HG03159 (cell line): ENCODE data around the gene ECE1.

Experiments used
- ATAC-seq: cut with Tn5 transposase; IDR thresholded peaks from one replicate; pipeline ENCODE4 v1.9.1; 2021; ENCODE audit warnings: mild to moderate bottlenecking, moderate library complexity; ENCODE audit not compliant: unreplicated experiment

Gene ECE1

GRCh38 chr1:21269461-21270085 is 20.7 kb downstream of the ECE1 start:
- ATAC-seq: no peak

GRCh38 chr1:21268281-21269239 is 21.7 kb downstream of the ECE1 start:
- ATAC-seq: no peak

GRCh38 chr1:21267191-21268077 is 22.8 kb downstream of the ECE1 start:
- no peak for ATAC-seq

GRCh38 chr1:21266119-21266774 is 24.0 kb downstream of the ECE1 start:
- ATAC-seq: no peak

- ATAC-seq: no peak
Measured at GRCh38 chr1:21265644-21266043, 24.6 kb downstream of the ECE1 start.

GRCh38 chr1:21264898-21265297 is 25.4 kb downstream of the ECE1 start:
- no peak for ATAC-seq

- no peak for ATAC-seq
Measured at GRCh38 chr1:21263653-21264225, 26.5 kb downstream of the ECE1 start.

- ATAC-seq: no peak
Measured at GRCh38 chr1:21263052-21263429, 27.2 kb downstream of the ECE1 start.

GRCh38 chr1:21262293-21263051 is 27.8 kb downstream of the ECE1 start:
- no peak for ATAC-seq

- no peak for ATAC-seq
Measured at GRCh38 chr1:21261551-21262292, 28.5 kb downstream of the ECE1 start.

GRCh38 chr1:21260405-21261125 is 29.7 kb downstream of the ECE1 start:
- ATAC-seq: no peak

- no peak for ATAC-seq
Measured at GRCh38 chr1:21259316-21260076, 30.8 kb downstream of the ECE1 start.

GRCh38 chr1:21258331-21259134 is 31.7 kb downstream of the ECE1 start:
- ATAC-seq: no peak

- no peak for ATAC-seq
Measured at GRCh38 chr1:21257431-21258135, 32.7 kb downstream of the ECE1 start.

GRCh38 chr1:21256776-21257175 is 33.5 kb downstream of the ECE1 start:
- no peak for ATAC-seq

- no peak for ATAC-seq
Measured at GRCh38 chr1:21255943-21256320, 34.3 kb downstream of the ECE1 start.
